ELR (cell line): ENCODE measurements around the gene MAPK13.
"Not testable (repeated sequence)": the region's sequence is repeated elsewhere in the genome, so short reads cannot be mapped to it uniquely, and the experiment has no call there.

Source experiments
- DNase-seq: peaks from one replicate; pipeline ENCODE4 v3.0.0-alpha.2; 2015; ENCODE audit warnings: low read depth

The MAPK13 gene

GRCh38 chr6:36114798-36115408 is 15.4 kb upstream of the MAPK13 start:
- DNase-seq, result no peak

- DNase-seq, result no peak
Observed at GRCh38 chr6:36115412-36115811, 14.9 kb upstream of the MAPK13 start.

GRCh38 chr6:36116066-36116864 is 14.0 kb upstream of the MAPK13 start:
- no peak for DNase-seq

- DNase-seq, result no peak
Observed at GRCh38 chr6:36116943-36117342, 13.4 kb upstream of the MAPK13 start.

GRCh38 chr6:36117658-36118549 is 12.4 kb upstream of the MAPK13 start:
- DNase-seq, result no peak

- peak; percentile 47 for DNase-seq
Observed at GRCh38 chr6:36118550-36119107, 11.7 kb upstream of the MAPK13 start.

GRCh38 chr6:36119209-36119608 is 11.1 kb upstream of the MAPK13 start:
- no peak for DNase-seq

GRCh38 chr6:36120018-36120417 is 10.3 kb upstream of the MAPK13 start:
- DNase-seq, result no peak

- no peak for DNase-seq
Observed at GRCh38 chr6:36120539-36120938, 9.8 kb upstream of the MAPK13 start.

GRCh38 chr6:36120979-36121786 is 9.1 kb upstream of the MAPK13 start:
- peak; percentile 67 for DNase-seq

- DNase-seq, result no peak
Observed at GRCh38 chr6:36121787-36122494, 8.4 kb upstream of the MAPK13 start.

- no peak for DNase-seq
Observed at GRCh38 chr6:36122495-36123269, 7.6 kb upstream of the MAPK13 start.

- peak; percentile 84 for DNase-seq
Observed at GRCh38 chr6:36123270-36124139, 6.8 kb upstream of the MAPK13 start.

- DNase-seq, result not testable (repeated sequence)
Observed at GRCh38 chr6:36124346-36124745, 6.0 kb upstream of the MAPK13 start.

GRCh38 chr6:36124881-36125280 is 5.4 kb upstream of the MAPK13 start:
- no peak for DNase-seq

- no peak for DNase-seq
Observed at GRCh38 chr6:36125575-36125974, 4.7 kb upstream of the MAPK13 start.

- no peak for DNase-seq
Observed at GRCh38 chr6:36126121-36126520, 4.2 kb upstream of the MAPK13 start.

- DNase-seq, result peak; percentile 66
Observed at GRCh38 chr6:36126553-36127458, 3.5 kb upstream of the MAPK13 start.
